ENCODE results near the gene LASP1NB.

GRCh38 chr17:38947189-38947588 is 21.8 kb downstream of the LASP1NB start:
- TF ChIP-seq EP300 (conservative IDR thresholded peaks at IDR 0.05; ENCODE audit: poor library complexity, severe bottlenecking) (no peak), CTCF (IDR thresholded peaks at IDR 0.05; ENCODE audit: poor library complexity, severe bottlenecking) (no peak), RAD21 (conservative IDR thresholded peaks at IDR 0.05) (no peak), POLR2AphosphoS5 (IDR thresholded peaks at IDR 0.05) (no peak), SMC3 (conservative IDR thresholded peaks at IDR 0.05; ENCODE audit: poor library complexity) (no peak), TAF1 (IDR thresholded peaks at IDR 0.05; ENCODE audit: low read depth) (no peak)

Measured in neural cell (in vitro differentiated cells).